Measurements from ENCODE around the gene IQCF5. TPM values are rescaled to one million over a fixed set of nuclear protein-coding genes. Genes with fewer than 3 reads are reported as not detected.

Gene IQCF5
- total and polyA plus RNA-seq, 9 of the 15 experiments (the other 6 are each of a cell fraction or from before 2014, with no cell fraction given): not detected

GRCh38 chr3:51879937-51880336 lies 4.5 kb upstream of the IQCF5 start:
- Histone ChIP-seq H4K20me1 (replicated peaks; ENCODE audit: control insufficient read depth, insufficient read depth, low read length) (no peaks in the 10 kb centered on the region), H3K27ac (ENCODE audit: extremely low read depth, low read depth, low read length) (no peak overlapping the region), H3K9ac (ENCODE audit: insufficient read depth in 1 of 2, low read depth in 2 of 2, low read length in 2 of 2) (no peak overlapping the region), H3K79me2 (ENCODE audit: control insufficient read depth, insufficient read depth, low read length) (no peaks in the 10 kb centered on the region), H3K4me2 (ENCODE audit: insufficient read depth, low read length) (no peak overlapping the region), H3K4me3 (no peak overlapping the region), H3K9me1 (ENCODE audit: control insufficient read depth, insufficient read depth, low read length) (no peaks in the 10 kb centered on the region), H2AFZ (ENCODE audit: low read depth, low read length) (no peak overlapping the region), H3K36me3 (ENCODE audit: control insufficient read depth, insufficient read depth, low read length) (no peaks in the 10 kb centered on the region), H3K9me3 (replicated peaks; ENCODE audit: control insufficient read depth, insufficient read depth, low read depth, low read length) (no peaks in the 10 kb centered on the region), H3K4me1 (replicated peaks in 1 of 2; ENCODE audit: control insufficient read depth in 2 of 2, insufficient read depth in 2 of 2, low read length in 2 of 2) (no peaks in the 10 kb centered on the region), H3K27me3 (ENCODE audit: control insufficient read depth in 2 of 2, insufficient read depth in 2 of 2, low read length in 2 of 2) (no peaks in the 10 kb centered on the region; a peak in 1 of 5 replicates)
- TF ChIP-seq MBD2 (IDR thresholded peaks at IDR 0.05; ENCODE audit: borderline replicate concordance, low read depth): no peak
- TF ChIP-seq TARDBP (IDR thresholded peaks at IDR 0.05): no peak
- TF ChIP-seq, protein P1, sequence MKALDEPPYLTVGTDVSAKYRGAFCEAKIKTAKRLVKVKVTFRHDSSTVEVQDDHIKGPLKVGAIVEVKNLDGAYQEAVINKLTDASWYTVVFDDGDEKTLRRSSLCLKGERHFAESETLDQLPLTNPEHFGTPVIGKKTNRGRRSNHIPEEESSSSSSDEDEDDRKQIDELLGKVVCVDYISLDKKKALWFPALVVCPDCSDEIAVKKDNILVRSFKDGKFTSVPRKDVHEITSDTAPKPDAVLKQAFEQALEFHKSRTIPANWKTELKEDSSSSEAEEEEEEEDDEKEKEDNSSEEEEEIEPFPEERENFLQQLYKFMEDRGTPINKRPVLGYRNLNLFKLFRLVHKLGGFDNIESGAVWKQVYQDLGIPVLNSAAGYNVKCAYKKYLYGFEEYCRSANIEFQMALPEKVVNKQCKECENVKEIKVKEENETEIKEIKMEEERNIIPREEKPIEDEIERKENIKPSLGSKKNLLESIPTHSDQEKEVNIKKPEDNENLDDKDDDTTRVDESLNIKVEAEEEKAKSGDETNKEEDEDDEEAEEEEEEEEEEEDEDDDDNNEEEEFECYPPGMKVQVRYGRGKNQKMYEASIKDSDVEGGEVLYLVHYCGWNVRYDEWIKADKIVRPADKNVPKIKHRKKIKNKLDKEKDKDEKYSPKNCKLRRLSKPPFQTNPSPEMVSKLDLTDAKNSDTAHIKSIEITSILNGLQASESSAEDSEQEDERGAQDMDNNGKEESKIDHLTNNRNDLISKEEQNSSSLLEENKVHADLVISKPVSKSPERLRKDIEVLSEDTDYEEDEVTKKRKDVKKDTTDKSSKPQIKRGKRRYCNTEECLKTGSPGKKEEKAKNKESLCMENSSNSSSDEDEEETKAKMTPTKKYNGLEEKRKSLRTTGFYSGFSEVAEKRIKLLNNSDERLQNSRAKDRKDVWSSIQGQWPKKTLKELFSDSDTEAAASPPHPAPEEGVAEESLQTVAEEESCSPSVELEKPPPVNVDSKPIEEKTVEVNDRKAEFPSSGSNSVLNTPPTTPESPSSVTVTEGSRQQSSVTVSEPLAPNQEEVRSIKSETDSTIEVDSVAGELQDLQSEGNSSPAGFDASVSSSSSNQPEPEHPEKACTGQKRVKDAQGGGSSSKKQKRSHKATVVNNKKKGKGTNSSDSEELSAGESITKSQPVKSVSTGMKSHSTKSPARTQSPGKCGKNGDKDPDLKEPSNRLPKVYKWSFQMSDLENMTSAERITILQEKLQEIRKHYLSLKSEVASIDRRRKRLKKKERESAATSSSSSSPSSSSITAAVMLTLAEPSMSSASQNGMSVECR (CRISPR knock-in tag; IDR thresholded peaks at IDR 0.05): no peak
- no peak for TF ChIP-seq ZNF785 (CRISPR knock-in tag; IDR thresholded peaks at IDR 0.05)
- TF ChIP-seq ZBED1 (IDR thresholded peaks at IDR 0.05): no peak
- no peak for TF ChIP-seq DIDO1 (tag; IDR thresholded peaks at IDR 0.05; ENCODE audit: low read depth)
- TF ChIP-seq TEAD1 (CRISPR knock-in tag; IDR thresholded peaks at IDR 0.05): no peak
- no peak for TF ChIP-seq TEAD2 (tag; IDR thresholded peaks at IDR 0.05)
- no peak for DNase-seq (ENCODE audit: extremely low read depth in 1 of 4, low spot score in 3 of 4)
- no TSS peak for BruUV-seq (replicated peaks)
- CTCF ChIA-PET (ENCODE audit: low intra/inter-chr PET ratio): no interaction called here
- WGBS (ENCODE audit: insufficient coverage, low coverage, missing lambda C conversion rate): 0% methylated on average over 2 of the region's 2 CpGs
- in situ Hi-C loops (cut with MboI) (no loop called here), intact Hi-C loops (cut with micrococcal nuclease) (no loop called here)
- no peak for FAIRE-seq
- POLR2A ChIA-PET: no interaction called here
- ATAC-seq: no peak

Data from K562 (cell line).